HG03378 (cell line): ENCODE results near the gene BBS5.
"Not testable (repeated sequence)": the region's sequence is repeated elsewhere in the genome, so short reads cannot be mapped to it uniquely, and the experiment has no call there.

Source experiments
- ATAC-seq: cut with Tn5 transposase; IDR thresholded peaks from one replicate; pipeline ENCODE4 v1.9.1; 2021; ENCODE audit warnings: mild to moderate bottlenecking, moderate library complexity; ENCODE audit not compliant: unreplicated experiment

BBS5 gene

GRCh38 chr2:169485650-169486138 is 6.4 kb downstream of the BBS5 start:
- no peak for ATAC-seq

DNA sequence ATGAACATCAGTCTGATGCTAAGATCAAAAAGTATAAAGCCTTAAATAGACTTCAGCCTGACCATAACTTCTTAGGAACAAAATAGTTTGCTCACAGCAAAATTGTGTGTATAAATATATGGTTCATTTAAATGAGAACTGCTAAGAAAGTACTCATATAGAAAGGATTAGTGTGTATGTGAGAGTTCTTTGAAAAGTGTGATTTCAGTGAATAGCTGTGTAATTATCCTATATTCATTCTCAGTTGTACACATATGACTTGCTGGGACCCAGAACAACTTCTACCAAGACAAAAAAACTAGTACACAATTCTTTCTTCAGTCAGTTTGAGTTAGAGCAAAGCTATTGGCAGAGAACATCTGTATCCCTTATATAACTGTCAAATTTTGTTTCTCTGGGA is 7.2 kb downstream of the BBS5 start:
- ATAC-seq: no peak

DNA sequence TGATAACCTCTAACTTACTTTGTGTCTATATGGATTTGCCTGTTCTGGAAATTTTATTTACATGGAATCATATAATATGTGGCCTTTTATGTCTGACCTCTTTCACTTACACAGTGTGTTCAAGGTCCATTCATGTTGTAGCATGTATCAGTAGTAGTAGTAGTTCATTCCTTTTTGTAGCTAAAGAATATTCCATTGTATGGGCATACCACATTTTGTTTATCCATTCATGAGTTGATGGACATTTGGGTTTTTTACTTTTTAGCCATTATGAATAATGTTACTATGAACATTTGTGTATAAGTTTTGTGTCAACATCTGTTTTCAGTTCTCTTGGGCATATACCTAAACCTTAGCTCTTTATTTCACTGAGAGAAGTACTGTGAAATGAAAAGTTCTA is 11.5 kb downstream of the BBS5 start:
- no peak for ATAC-seq

GRCh38 chr2:169491378-169491777 is 12.1 kb downstream of the BBS5 start:
- ATAC-seq: no peak

DNA sequence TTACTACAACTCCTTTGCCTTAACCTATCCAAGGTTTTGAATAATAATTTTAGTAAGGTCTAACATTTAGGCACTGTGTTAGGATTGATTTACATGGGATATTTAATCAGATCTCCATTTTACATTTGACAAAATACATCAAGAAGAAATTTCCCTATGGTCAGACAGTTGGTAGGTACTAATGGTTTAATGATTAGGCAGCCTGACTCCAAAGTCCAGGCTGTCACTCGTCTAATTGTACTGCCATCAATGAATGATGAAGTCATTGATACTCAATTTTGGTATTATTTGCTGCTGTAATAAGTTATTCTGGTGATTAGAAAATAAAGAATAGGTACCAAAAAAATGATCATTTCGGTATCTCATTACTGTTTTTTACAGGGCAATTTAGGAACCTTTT is 14.1 kb downstream of the BBS5 start:
- ATAC-seq: no peak

DNA sequence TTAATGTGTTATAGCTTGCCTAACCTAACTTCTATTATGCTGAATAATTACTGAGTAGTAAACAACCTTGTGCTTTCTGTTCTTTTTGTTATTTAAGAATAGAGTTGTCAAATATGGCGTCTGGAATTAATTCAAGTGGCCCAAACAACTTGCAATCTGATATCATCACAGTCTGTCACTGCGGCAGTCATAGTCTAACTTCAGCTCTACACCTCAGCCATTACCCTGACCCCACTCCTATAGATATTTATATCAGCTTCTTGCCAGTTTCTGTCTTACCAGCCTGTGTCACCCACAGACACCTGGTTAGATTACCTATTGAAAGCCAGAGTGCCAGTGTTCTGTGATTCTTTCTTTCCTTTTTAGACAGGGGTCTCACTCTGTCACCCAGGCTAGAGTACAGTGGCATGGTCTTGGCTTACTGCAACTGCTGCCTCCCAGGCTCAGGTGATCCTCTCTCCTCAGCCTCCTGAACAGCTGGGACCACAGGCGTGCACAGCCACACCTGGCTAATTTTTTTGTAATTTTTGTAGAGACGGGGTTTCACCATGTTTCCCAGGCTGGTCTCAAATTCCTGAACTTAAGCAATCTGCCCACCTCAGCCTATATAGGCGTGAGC is 16.1 kb downstream of the BBS5 start:
- no peak for ATAC-seq

GRCh38 chr2:169504651-169505050 is 25.4 kb downstream of the BBS5 start:
- ATAC-seq: no peak

DNA sequence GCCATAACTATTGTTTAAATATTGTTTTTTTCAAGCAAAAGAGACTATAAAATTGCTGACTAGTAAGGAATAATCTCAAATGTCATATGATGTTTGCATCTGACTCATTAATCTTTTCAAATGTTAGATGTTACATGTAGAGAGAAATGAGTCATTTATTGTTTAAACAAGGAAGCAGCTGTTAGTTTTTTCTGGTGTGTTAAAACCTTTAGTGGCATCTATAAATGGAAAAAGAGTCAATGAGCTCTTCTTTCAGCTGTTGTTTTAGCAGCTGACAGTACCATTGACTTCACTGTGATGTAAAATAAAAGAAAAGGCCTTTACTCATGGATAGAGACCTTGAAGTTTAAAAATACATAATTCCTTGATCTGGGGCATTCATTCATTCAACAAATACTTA is 28.4 kb downstream of the BBS5 start:
- ATAC-seq: no peak

- no peak for ATAC-seq
These were observed 30.1 kb downstream of the BBS5 start, which contains the start of gene KLHL41 for GRCh38 chr2:169509298-169509885. TSS of gene KLHL41 (plus strand) at chr2:169509702. CDS start at chr2:169509779, 77 bp downstream.

GRCh38 chr2:169509955-169510354 is 30.7 kb downstream of the BBS5 start:
- ATAC-seq: no peak

DNA sequence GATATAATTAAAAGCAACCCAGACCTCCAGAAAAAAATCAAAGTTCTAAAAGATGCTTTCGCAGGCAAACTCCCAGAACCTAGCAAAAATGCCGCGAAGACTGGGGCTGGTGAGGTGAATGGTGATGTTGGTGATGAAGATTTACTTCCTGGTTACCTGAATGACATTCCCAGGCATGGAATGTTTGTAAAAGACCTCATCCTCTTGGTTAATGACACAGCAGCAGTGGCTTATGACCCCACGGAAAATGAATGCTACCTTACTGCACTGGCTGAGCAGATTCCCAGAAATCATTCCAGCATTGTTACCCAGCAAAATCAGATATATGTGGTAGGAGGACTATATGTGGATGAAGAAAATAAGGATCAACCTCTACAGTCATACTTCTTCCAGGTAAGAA is 31.2 kb downstream of the BBS5 start:
- ATAC-seq: no peak

DNA sequence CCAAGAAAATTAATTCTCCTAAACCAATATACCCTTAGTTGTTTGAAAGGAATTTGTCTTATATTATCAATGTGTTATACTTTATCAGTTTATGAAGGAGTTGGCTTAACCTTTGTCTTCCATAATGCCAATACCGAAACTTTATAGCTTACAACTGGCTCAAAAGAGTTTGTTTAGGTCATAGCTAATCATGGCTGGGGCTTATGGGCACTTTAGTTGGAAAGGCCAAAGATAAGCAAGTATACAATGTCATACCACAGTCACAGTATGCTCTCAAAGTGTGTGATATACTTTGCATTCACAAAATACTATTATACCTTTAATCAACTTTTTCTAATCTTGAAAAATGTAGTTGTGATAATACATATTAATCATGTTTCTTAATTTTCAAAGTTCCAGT is 32.5 kb downstream of the BBS5 start:
- no peak for ATAC-seq

DNA sequence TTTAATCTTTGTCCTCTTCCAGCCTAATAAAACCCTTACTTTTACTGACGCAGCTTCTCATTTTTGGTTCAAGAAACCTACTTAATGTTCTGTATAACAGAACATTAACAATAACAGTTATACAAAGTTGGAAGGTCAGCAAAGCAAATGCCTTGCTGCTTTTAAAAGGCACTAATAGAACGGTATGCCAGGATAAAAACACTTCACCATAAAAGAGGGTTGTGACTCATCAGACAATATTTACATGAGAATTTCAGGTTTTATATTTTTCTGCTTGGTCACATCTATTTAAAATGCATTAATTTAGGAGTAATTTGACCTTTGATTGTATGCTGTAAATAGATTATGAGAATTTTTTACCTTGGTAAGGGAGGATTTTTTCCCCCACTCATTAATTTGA is 33.2 kb downstream of the BBS5 start:
- ATAC-seq: no peak

DNA sequence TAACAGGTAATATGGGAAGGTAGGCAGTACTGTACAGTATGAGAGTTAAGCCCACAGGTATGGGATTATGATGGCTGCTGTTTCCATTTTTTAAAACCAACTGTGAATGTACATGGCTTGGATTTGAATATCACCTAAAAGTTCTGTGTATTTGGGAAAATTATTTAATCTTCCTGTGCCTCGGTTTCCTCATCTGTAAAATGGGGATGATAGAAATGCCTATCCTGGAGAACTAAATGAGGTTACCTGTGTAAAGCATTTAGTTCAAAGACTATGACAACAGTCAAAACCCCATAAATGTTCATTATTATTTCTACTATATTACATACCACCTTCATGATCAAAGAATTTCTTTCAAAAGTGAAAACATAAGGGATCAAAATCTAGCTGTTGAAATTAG is 33.8 kb downstream of the BBS5 start:
- ATAC-seq: no peak

- no peak for ATAC-seq
These were observed 34.6 kb downstream of the BBS5 start for GRCh38 chr2:169513926-169514325.

- not testable (repeated sequence) for ATAC-seq
These were observed 35.5 kb downstream of the BBS5 start for GRCh38 chr2:169514758-169515157.

DNA sequence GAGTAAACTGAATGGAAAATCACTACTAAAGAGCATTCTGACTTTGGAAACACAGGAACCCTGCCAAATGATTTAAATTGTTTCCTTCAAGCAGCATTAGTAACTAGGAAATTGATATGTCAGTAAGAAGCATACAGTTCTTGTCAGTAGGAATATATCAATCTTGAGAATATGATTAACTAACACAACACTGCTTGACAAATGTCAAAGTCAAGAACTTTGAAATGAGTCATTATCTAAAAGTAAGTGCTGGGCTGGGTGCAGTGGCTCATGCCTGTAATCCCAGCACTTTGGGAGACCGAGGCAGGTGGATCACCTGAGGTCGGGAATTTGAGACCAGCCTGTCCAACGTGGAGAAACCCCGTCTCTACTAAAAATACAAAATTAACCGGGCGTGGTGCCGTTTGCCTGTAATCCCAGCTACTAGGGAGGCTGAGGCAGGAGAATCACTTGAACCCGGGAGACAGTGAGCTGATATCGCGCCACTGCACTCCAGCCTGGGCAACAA is 37.2 kb downstream of the BBS5 start:
- not testable (repeated sequence) for ATAC-seq

DNA sequence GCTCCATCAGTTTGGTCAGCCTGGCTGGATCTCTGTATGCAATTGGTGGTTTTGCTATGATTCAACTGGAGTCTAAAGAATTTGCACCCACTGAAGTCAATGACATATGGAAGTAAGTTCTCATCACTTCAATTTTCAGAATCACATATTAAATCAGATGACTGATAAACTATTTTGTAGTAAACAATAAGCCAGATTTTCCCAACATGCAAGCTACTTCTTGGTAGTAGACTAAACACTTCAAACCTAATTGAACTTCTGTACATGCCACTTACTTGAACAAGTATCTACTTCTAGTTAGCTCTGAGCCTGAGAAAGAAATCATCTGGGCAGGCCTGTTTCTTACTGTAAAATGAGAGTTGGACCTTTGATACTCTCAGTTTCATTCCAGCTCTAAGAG is 41.6 kb downstream of the BBS5 start:
- ATAC-seq: no peak

DNA sequence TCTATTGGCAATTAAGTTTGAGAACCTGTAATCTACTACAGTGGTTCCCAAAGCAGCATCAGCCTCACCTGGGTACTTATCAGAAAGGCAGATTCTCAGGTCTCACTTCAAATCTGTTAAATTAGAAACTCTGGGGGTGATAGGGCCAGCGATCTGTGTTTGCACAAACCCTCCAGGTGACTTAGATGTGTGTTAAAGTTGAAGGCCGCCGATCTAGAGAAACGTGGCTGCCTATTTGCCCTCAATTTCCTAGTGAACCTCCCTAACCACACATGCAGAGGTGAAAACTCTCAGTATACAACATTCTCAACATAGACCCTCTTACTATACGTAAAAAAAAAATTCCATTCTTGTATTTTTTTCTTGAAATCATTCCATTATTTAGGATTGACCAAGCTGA is 44.4 kb downstream of the BBS5 start:
- no peak for ATAC-seq

GRCh38 chr2:169525434-169525833 is 46.1 kb downstream of the BBS5 start:
- ATAC-seq: no peak

GRCh38 chr2:169526451-169526850 is 47.2 kb downstream of the BBS5 start:
- no peak for ATAC-seq

GRCh38 chr2:169528271-169528701 is 49.0 kb downstream of the BBS5 start:
- peak; percentile 81 for ATAC-seq

DNA sequence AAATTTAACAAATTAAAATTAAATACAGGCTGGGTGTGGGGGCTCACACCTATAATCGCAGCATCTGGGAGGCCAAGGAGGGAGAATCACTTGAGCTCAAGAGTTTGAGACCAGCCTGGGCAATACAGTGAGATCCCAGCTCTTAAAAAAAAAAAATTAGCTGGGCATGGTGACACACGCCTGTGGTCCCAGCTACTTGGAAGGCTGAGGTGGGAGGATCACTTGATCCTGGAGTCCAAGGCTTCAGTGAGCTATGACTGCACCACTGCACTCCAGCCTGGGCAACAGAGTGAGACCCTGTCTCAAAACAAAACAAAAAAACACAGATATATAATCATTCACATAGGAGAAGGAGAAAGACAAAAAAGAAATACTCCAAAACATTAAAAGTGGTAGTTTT is 60.2 kb downstream of the BBS5 start:
- ATAC-seq: not testable (repeated sequence)
